Measurements from ENCODE around the gene CTR9. TPM values are rescaled to one million over a fixed set of nuclear protein-coding genes. Genes with fewer than 3 reads are reported as not detected.

Gene CTR9
- total RNA-seq, 1 experiment from 2014 or later = 32.7 TPM

DNA sequence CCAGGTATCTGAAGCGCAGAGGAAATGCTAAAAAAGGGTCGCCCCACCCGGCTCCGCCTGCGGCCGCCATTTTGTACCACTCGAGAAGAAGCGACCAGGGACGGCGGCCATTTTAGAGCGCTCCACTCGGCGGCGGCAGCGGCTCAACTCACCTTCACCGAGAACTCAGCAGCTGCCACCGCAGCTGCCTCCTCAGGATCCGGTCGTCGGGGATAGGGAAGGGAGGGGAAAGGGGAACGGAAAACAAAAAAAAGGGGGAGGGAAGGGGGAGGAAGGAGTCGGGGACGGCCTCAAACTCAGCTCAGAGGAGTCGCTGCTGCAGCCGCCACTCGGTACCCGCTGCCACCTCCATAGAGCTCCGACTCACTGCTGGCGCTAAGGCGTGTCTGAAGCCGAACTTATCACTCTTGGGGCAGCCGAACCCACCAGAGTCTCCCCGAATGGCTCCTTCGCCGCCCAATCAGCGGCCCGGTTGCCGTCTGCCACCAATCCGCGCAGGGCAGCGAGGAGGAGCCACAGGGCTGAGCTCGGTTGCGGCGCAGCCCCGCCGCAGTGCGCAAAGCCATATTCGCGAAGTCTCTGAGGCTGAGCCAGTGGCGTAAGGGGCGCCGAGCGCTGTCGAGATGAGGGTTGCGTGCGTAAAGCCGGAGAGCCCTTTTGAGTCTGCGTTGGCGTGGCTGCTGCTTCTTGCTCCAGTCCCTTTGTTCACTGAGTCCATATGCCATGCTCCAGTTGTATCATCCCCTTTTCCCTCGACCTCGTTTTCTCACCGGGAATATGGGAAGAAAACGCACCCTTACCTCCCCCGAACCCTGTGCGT, 57.7 kb downstream of the CTR9 start, which contains the start of gene EIF4G2 (continued):
- no peak; the same call in 1 of the 2 replicates for TF ChIP-seq TEAD1 (CRISPR knock-in tag; IDR thresholded peaks at IDR 0.05)
- peak; percentile 63; the same call in 1 of the 2 replicates for TF ChIP-seq NFATC4 (CRISPR knock-in tag; IDR thresholded peaks at IDR 0.05)
- 0 out of 2 replicates have a peak, but pooled peaks have one; percentile 27 for TF ChIP-seq ESRRA (CRISPR knock-in tag; IDR thresholded peaks at IDR 0.05; ENCODE audit: borderline replicate concordance)
- TF ChIP-seq, protein P1, sequence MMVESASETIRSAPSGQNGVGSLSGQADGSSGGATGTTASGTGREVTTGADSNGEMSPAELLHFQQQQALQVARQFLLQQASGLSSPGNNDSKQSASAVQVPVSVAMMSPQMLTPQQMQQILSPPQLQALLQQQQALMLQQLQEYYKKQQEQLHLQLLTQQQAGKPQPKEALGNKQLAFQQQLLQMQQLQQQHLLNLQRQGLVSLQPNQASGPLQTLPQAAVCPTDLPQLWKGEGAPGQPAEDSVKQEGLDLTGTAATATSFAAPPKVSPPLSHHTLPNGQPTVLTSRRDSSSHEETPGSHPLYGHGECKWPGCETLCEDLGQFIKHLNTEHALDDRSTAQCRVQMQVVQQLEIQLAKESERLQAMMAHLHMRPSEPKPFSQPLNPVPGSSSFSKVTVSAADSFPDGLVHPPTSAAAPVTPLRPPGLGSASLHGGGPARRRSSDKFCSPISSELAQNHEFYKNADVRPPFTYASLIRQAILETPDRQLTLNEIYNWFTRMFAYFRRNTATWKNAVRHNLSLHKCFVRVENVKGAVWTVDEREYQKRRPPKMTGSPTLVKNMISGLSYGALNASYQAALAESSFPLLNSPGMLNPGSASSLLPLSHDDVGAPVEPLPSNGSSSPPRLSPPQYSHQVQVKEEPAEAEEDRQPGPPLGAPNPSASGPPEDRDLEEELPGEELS (CRISPR knock-in tag; IDR thresholded peaks at IDR 0.05) = peak; percentile 73; the same call in 1 of the 2 replicates
- TF ChIP-seq RORB (CRISPR knock-in tag; IDR thresholded peaks at IDR 0.05) = no peak
- TF ChIP-seq, protein P2, sequence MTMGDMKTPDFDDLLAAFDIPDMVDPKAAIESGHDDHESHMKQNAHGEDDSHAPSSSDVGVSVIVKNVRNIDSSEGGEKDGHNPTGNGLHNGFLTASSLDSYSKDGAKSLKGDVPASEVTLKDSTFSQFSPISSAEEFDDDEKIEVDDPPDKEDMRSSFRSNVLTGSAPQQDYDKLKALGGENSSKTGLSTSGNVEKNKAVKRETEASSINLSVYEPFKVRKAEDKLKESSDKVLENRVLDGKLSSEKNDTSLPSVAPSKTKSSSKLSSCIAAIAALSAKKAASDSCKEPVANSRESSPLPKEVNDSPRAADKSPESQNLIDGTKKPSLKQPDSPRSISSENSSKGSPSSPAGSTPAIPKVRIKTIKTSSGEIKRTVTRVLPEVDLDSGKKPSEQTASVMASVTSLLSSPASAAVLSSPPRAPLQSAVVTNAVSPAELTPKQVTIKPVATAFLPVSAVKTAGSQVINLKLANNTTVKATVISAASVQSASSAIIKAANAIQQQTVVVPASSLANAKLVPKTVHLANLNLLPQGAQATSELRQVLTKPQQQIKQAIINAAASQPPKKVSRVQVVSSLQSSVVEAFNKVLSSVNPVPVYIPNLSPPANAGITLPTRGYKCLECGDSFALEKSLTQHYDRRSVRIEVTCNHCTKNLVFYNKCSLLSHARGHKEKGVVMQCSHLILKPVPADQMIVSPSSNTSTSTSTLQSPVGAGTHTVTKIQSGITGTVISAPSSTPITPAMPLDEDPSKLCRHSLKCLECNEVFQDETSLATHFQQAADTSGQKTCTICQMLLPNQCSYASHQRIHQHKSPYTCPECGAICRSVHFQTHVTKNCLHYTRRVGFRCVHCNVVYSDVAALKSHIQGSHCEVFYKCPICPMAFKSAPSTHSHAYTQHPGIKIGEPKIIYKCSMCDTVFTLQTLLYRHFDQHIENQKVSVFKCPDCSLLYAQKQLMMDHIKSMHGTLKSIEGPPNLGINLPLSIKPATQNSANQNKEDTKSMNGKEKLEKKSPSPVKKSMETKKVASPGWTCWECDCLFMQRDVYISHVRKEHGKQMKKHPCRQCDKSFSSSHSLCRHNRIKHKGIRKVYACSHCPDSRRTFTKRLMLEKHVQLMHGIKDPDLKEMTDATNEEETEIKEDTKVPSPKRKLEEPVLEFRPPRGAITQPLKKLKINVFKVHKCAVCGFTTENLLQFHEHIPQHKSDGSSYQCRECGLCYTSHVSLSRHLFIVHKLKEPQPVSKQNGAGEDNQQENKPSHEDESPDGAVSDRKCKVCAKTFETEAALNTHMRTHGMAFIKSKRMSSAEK (CRISPR knock-in tag; IDR thresholded peaks at IDR 0.05; ENCODE audit: borderline replicate concordance) = no peak
- TF ChIP-seq KAT7 (CRISPR knock-in tag; IDR thresholded peaks at IDR 0.05; ENCODE audit: borderline replicate concordance) = peak; percentile 76; the same call in 1 of the 2 replicates

DNA sequence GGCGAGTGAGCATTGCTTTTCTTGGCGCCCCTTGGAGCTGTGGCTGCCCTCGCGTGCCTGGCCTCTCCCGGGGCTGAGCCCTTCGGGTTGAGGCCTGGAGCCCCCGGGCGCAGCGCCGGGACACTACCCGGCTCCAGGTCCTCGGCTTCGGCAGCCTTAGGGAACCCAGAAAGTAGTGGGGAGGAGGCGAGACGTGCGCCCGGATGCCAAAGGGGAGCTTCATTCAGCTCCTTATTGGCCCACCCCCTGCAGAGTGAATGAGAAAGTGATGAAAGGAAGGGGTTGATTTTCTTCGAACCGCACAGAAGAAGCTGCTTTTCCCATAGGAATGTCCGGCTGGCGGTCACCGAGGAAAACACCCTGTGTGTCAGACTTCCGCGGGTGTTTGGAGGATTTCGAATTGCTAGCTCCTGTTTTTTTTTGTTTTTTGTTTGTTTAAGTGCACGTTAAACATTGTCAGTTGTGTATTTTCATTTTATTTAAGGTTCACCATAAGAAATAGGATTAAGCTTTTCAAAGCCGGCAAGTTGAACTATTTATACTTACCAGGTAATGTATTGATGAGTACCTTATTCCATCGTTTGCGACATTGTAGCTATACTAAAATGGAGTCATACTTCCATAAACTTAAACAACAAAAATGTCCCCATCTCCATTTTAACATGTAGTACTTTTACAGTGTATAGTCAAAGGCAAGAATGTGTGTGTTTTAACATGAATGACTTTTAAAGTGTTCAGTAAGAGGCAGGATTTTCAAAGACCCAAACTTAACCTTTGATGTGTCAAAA, 58.5 kb downstream of the CTR9 start:
- no peaks in the 10 kb centered on the region for H3K9me3 Mint-ChIP-seq
- no peaks in the 10 kb centered on the region for H3K27me3 Mint-ChIP-seq (ENCODE audit: low read depth)
- POLR2A ChIA-PET = interaction anchor here (0.5 to 7.1 kb wide), 37 partner anchors 8 to 958 kb away, joined by 3 to 130 read pairs (median 6); partner anchors contain the start of genes CTR9, RNF141 and ZBED5
- peak overlapping the region; percentile 98 for H3K27ac Mint-ChIP-seq
- H3K4me3 Mint-ChIP-seq = peak overlapping the region; percentile 90
- H3K4me1 Mint-ChIP-seq = peaks cover 28% of the 10 kb centered on the region
- peaks cover 34% of the 10 kb centered on the region for H3K36me3 Mint-ChIP-seq
- DNase-seq (ENCODE audit: low spot score) (peak; percentile 69), ATAC-seq (peak; percentile 27)
- CTCF ChIA-PET = interaction anchor here (0.6 to 2.9 kb wide), 18 partner anchors 17 to 229 kb away, joined by 3 to 29 read pairs (median 5); partner anchors contain the start of genes CTR9 and ZBED5
- TF ChIP-seq NFATC4 (CRISPR knock-in tag; IDR thresholded peaks at IDR 0.05) (no peak), ZNF232 (CRISPR knock-in tag; IDR thresholded peaks at IDR 0.05) (no peak), CREM (CRISPR knock-in tag; IDR thresholded peaks at IDR 0.05) (peak; percentile 52; the same call in 1 of the 2 replicates), ZNF219 (CRISPR knock-in tag; IDR thresholded peaks at IDR 0.05; ENCODE audit: borderline replicate concordance) (0 out of 2 replicates have a peak, but pooled peaks have one; percentile 45), FOXP1 (CRISPR knock-in tag; IDR thresholded peaks at IDR 0.05; ENCODE audit: borderline replicate concordance) (peak; percentile 44; the same call in 1 of the 2 replicates), TCF7 (CRISPR knock-in tag; IDR thresholded peaks at IDR 0.05; ENCODE audit: low read depth) (0 out of 2 replicates have a peak, but pooled peaks have one; percentile 69), FOXK1 (CRISPR knock-in tag; IDR thresholded peaks at IDR 0.05) (0 out of 2 replicates have a peak, but pooled peaks have one; percentile 4), TEAD1 (CRISPR knock-in tag; IDR thresholded peaks at IDR 0.05) (peak; percentile 42; the same call in 1 of the 2 replicates), TEAD4 (CRISPR knock-in tag; IDR thresholded peaks at IDR 0.05) (no peak)
- TF ChIP-seq, protein P3, sequence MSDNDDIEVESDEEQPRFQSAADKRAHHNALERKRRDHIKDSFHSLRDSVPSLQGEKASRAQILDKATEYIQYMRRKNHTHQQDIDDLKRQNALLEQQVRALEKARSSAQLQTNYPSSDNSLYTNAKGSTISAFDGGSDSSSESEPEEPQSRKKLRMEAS (CRISPR knock-in tag; IDR thresholded peaks at IDR 0.05) = peak; percentile 23; the same call in 1 of the 2 replicates
- TF ChIP-seq, protein P4, sequence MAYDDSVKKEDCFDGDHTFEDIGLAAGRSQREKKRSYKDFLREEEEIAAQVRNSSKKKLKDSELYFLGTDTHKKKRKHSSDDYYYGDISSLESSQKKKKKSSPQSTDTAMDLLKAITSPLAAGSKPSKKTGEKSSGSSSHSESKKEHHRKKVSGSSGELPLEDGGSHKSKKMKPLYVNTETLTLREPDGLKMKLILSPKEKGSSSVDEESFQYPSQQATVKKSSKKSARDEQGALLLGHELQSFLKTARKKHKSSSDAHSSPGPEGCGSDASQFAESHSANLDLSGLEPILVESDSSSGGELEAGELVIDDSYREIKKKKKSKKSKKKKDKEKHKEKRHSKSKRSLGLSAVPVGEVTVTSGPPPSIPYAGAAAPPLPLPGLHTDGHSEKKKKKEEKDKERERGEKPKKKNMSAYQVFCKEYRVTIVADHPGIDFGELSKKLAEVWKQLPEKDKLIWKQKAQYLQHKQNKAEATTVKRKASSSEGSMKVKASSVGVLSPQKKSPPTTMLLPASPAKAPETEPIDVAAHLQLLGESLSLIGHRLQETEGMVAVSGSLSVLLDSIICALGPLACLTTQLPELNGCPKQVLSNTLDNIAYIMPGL (CRISPR knock-in tag; IDR thresholded peaks at IDR 0.05) = peak; percentile 85; the same call in 1 of the 2 replicates
- TF ChIP-seq, protein P2 (CRISPR knock-in tag; IDR thresholded peaks at IDR 0.05; ENCODE audit: borderline replicate concordance) = no peak
